GM12892 (cell line): ENCODE data around the gene CD68.

Experiments
- POLR2A ChIP-seq: IDR thresholded peaks from 2 replicates; pipeline ENCODE4 v1.6.1; 2011; ENCODE audit warnings: low read depth, low read length, control low read depth
- POLR2AphosphoS5 ChIP-seq: IDR thresholded peaks from 2 replicates; pipeline ENCODE4 v1.6.1; 2011; ENCODE audit warnings: low read depth, low read length, control low read depth
- TAF1 ChIP-seq: IDR thresholded peaks from 2 replicates; pipeline ENCODE4 v1.6.1; 2011; ENCODE audit warnings: low read depth, mild to moderate bottlenecking, control low read depth, low read length, borderline replicate concordance

DNA sequence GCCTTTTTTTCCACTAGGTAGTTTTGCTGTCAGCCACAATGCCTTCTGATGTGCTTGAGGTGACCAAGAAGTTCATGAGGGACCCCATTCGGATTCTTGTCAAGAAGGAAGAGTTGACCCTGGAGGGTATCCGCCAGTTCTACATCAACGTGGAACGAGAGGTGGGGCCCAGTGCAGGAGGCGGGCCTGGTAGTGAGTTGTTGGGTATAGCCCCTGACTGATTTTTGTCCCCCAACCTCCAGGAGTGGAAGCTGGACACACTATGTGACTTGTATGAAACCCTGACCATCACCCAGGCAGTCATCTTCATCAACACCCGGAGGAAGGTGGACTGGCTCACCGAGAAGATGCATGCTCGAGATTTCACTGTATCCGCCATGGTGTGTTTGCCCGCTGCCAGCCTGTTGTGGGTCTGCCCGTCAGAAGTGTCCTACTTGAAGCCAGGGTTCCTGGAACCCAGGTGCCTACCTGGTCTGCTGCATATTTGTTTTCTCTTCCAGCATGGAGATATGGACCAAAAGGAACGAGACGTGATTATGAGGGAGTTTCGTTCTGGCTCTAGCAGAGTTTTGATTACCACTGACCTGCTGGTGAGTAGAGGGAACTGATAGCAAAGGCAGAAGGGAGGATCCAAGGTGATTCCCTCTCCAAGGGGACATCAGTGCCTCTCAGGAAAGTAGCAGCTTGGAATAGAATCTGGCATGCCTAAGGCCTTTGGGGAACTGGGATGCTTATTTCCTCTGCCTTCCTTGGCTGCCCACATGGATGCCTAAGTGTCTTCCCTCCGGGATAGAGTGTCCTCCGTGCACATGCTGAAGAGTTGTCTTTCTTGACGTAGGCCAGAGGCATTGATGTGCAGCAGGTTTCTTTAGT, 1.9 kb upstream of the CD68 start:
- peak; percentile 31; the same call in 1 of the 2 replicates for TF ChIP-seq POLR2AphosphoS5
- no peak for TF ChIP-seq POLR2A
- TF ChIP-seq TAF1: no peak
